K562 (cell line): Measurements from ENCODE around the gene AMDHD1. TPM values are rescaled to one million over a fixed set of nuclear protein-coding genes. Genes with fewer than 3 reads are reported as not detected.

Experiments
- ATAC-seq: fragments of 200-7000 bp; cut with Tn5 transposase; 3 replicates; pipeline ENCODE4 v1.9.1; 2020; ENCODE audit warnings: moderate library complexity
- BruUV-seq: library from RNA; stranded (reverse); fragments of 400-500 nt; replicated peaks from 2 replicates; lab custom pipeline; 2021; lab: Mats Ljungman, UMichigan
- CTCF ChIA-PET: fragments of 300-600 bp; formaldehyde crosslinking; extraction: SDS; loops from one replicate; lab custom pipeline; 2021; ENCODE audit warnings: low intra/inter-chr PET ratio; lab: Yijun Ruan, JAX
- POLR2A ChIA-PET: fragments of 300-600, 350-650 bp; sonication (Branson Sonifier 250); formaldehyde crosslinking; extraction: SDS; loops from one replicate; lab custom pipeline; 2021; ENCODE audit warnings: antibody characterized with exemption, inconsistent platforms; lab: Yijun Ruan, JAX
- DNase-seq, 4 experiments: peaks; one replicate each; pipeline versions ENCODE4 v3.0.0 to v3.0.0-alpha.2; 2011 to 2018; ENCODE audit warnings: low spot score in 3 of 4, mixed read lengths in 3 of 4; ENCODE audit errors: extremely low read depth in 1 of 4
- FAIRE-seq: peaks from 2 replicates; lab custom pipeline; 2011; peaks lifted over from hg19 to GRCh38; lab: Jason Lieb, UNC
- H2AFZ ChIP-seq: 2 replicates; pipeline ENCODE4 v1.6.0; 2011; ENCODE audit warnings: low read depth, low read length, control low read depth, inconsistent platforms
- H3K27ac ChIP-seq: fragments of 200-600 bp; 3 replicates; pipeline ENCODE4 v1.8.0; 2011; ENCODE audit warnings: low read depth, mild to moderate bottlenecking, control low read depth, inconsistent platforms, low read length, moderate library complexity, mixed read lengths; ENCODE audit errors: extremely low read depth
- H3K27me3 ChIP-seq, 2 experiments: fragments of 300-600 bp in 1 of 2; 2 replicates in 1 of 2; 3 replicates in 1 of 2; pipeline versions ENCODE4 v1.6.0 to v1.8.0; 2011; ENCODE audit warnings: inconsistent platforms in 2 of 2, low read length in 2 of 2, mild to moderate bottlenecking in 1 of 2, mixed read lengths in 1 of 2, moderate library complexity in 1 of 2; ENCODE audit not compliant: control insufficient read depth in 2 of 2, insufficient read depth in 2 of 2
- H3K36me3 ChIP-seq: fragments of 300-600 bp; 3 replicates; pipeline ENCODE4 v1.8.0; 2011; ENCODE audit warnings: mild to moderate bottlenecking, low read length, inconsistent platforms; ENCODE audit not compliant: control insufficient read depth, insufficient read depth
- H3K4me1 ChIP-seq, 2 experiments: fragments of 200-600 bp in 1 of 2; replicated peaks in 1 of 2; 2 replicates in 1 of 2; 3 replicates in 1 of 2; pipeline versions ENCODE4 v1.5.1 to v1.8.0; 2011; ENCODE audit warnings: inconsistent platforms in 2 of 2, low read length in 2 of 2, mild to moderate bottlenecking in 1 of 2, mixed read lengths in 1 of 2, moderate library complexity in 1 of 2; ENCODE audit not compliant: control insufficient read depth in 2 of 2, insufficient read depth in 2 of 2
- H3K4me2 ChIP-seq: 2 replicates; pipeline ENCODE4 v1.6.1; 2011; ENCODE audit warnings: low read length, control low read depth, inconsistent platforms, mixed read lengths; ENCODE audit not compliant: insufficient read depth
- H3K4me3 ChIP-seq: fragments of 200-600 bp; sonication (generic), shearing (Covaris generic); 2 replicates; pipeline ENCODE4 v1.5.1; 2016; ENCODE audit warnings: control low read depth, inconsistent platforms
- H3K79me2 ChIP-seq: fragments of 200-600 bp; 3 replicates; pipeline ENCODE4 v1.8.0; 2011; ENCODE audit warnings: low read length, inconsistent platforms; ENCODE audit not compliant: control insufficient read depth, insufficient read depth
- H3K9ac ChIP-seq, 2 experiments: 2 replicates each; pipeline versions ENCODE4 v1.6.0 to v1.6.1; 2011; ENCODE audit warnings: low read depth in 2 of 2, low read length in 2 of 2, control low read depth in 1 of 2, inconsistent platforms in 1 of 2, mild to moderate bottlenecking in 1 of 2, mixed read lengths in 1 of 2; ENCODE audit not compliant: insufficient read depth in 1 of 2
- H3K9me1 ChIP-seq: one replicate; pipeline ENCODE4 v1.6.0; 2011; ENCODE audit warnings: inconsistent platforms, mild to moderate bottlenecking, low read length, moderate library complexity; ENCODE audit not compliant: control insufficient read depth, insufficient read depth
- H3K9me3 ChIP-seq: replicated peaks from 2 replicates; pipeline ENCODE4 v1.5.1; 2011; ENCODE audit warnings: low read depth, low read length, inconsistent platforms; ENCODE audit not compliant: control insufficient read depth, insufficient read depth
- H4K20me1 ChIP-seq: replicated peaks from 2 replicates; pipeline ENCODE4 v1.6.1; 2011; ENCODE audit warnings: low read length, inconsistent platforms, mixed read lengths; ENCODE audit not compliant: control insufficient read depth, insufficient read depth
- CBFA2T2 ChIP-seq: fragments of 450-650 bp; conservative IDR thresholded peaks from 2 replicates; pipeline ENCODE4 v1.6.1; 2017; ENCODE audit warnings: mild to moderate bottlenecking
- HMGXB4 ChIP-seq: sonication (generic); formaldehyde crosslinking; IDR thresholded peaks from 2 replicates; pipeline ENCODE4 v1.8.1; 2023; ENCODE audit warnings: mild to moderate bottlenecking, missing genetic modification reagents
- MAFF ChIP-seq: IDR thresholded peaks from 2 replicates; pipeline ENCODE4 v1.6.1; 2012; ENCODE audit warnings: low read length, improper control_type of control experiment
- MYNN ChIP-seq, 2 experiments: sonication (generic); formaldehyde crosslinking in 1 of 2; IDR thresholded peaks; 2 replicates each; pipeline versions ENCODE4 v1.5.0 to v1.6.1; 2016 to 2020; ENCODE audit warnings: antibody characterized with exemption in 1 of 2, missing genetic modification reagents in 1 of 2
- WGBS: fragments of 100-300 bp; shearing (Covaris generic); methylation state at CpG from one replicate; pipeline ENCODE4 v1.1.6; 2016; ENCODE audit warnings: low coverage, mixed read lengths; ENCODE audit not compliant: insufficient coverage; ENCODE audit errors: missing lambda C conversion rate; 5-methylcytosine and 5-hydroxymethylcytosine counted together
- in situ Hi-C: fragments of 300-500 bp; cut with MboI; formaldehyde crosslinking; loops from 4 replicates; pipeline ENCODE4 v1.15.0; 2018; ENCODE audit warnings: inconsistent platforms, mixed read lengths
- intact Hi-C: fragments of 100-400 bp; cut with micrococcal nuclease; formaldehyde crosslinking; loops from 2 replicates; pipeline ENCODE4 v1.14.2; 2022
- polyA plus RNA-seq, 8 experiments: library from polyadenylated mRNA; depleted of rRNA in 4 of 8; stranded (reverse) in 5 of 8; unstranded in 3 of 8; fragments of >200 nt; fragmentation: Nextera tagmentation in 2 of 8; fragmentation: Illumina TruSeq in 1 of 8; extraction: Ambion mirVana in 2 of 8; extraction: Trizol in 1 of 8; gene quantifications; 2 replicates each; pipeline versions ENCODE4 v1.2.1 to v1.2.3, GENCODE V29; 2011 to 2014; ENCODE audit warnings: inconsistent platforms in 1 of 8, missing spikeins in 1 of 8
- total RNA-seq, 7 experiments: library from RNA; depleted of rRNA in 6 of 7; stranded (reverse); fragments of >200 nt in 6 of 7; fragmentation: Illumina TruSeq in 2 of 7; extraction: Trizol in 2 of 7; gene quantifications; 2 replicates each; pipeline versions ENCODE4 v1.2.1 to v1.2.3, GENCODE V29; 2011 to 2021; ENCODE audit warnings: low replicate concordance in 1 of 7

The AMDHD1 gene
- total and polyA plus RNA-seq, 9 of the 15 experiments (the other 6 are each of a cell fraction or from before 2014, with no cell fraction given), result not detected

- POLR2A ChIA-PET, result interaction anchor here (0.5 kb wide), 1 partner anchor 20 kb away, joined by 3 read pairs; no protein-coding TSS in a partner anchor
- Histone ChIP-seq H3K27ac (no peak overlapping the region), H3K36me3 (no peaks in the 10 kb centered on the region), H4K20me1 (no peaks in the 10 kb centered on the region), H3K4me3 (no peak overlapping the region), H3K9me1 (no peaks in the 10 kb centered on the region), H3K9me3 (no peaks in the 10 kb centered on the region), H3K27me3 (peaks cover 17 to 18% of the 10 kb centered on the region in 2 experiments; a peak in 4 of 5 replicates), H3K79me2 (no peaks in the 10 kb centered on the region), H3K4me2 (no peak overlapping the region), H3K4me1 (peaks cover 0 to 5% of the 10 kb centered on the region in 2 experiments; a peak in 1 of 5 replicates), H2AFZ (no peak overlapping the region), H3K9ac (no peak overlapping the region)
- no peak for ATAC-seq
- intact Hi-C loops, result no loop called here
- DNase-seq, result no peak
- no peak for TF ChIP-seq HMGXB4 (CRISPR knock-in tag)
- no peak for TF ChIP-seq CBFA2T2
- no peak for TF ChIP-seq MYNN (IDR thresholded peaks at IDR 0.05)
- TF ChIP-seq MYNN (CRISPR knock-in tag; IDR thresholded peaks at IDR 0.05), result no peak
- TF ChIP-seq MAFF, result no peak
- 5% methylated on average over 5 of the region's 5 CpGs for WGBS
- CTCF ChIA-PET, result no interaction called here
- in situ Hi-C loops, result no loop called here
- FAIRE-seq, result no peak
- BruUV-seq, result no TSS peak
These were observed 37.3 kb downstream of the AMDHD1 start for GRCh38 chr12:95980437-95980836.
